CD4-positive, alpha-beta T cell treated with Interleukin-1 beta for 1 hour (primary cell): ENCODE data around the gene BTG4.

Source experiments
- DNase-seq, 2 donors: peaks; one replicate each; pipeline ENCODE4 v3.0.0-alpha.2; 2020 to 2022

Gene BTG4

GRCh38 chr11:111512296-111513239 lies at the start of gene BTG4:
Gene BTG4, minus strand, starts transcription at chr11:111512386. Its CDS starts 13,610 bp downstream, at chr11:111498776.
- DNase-seq, result peak in 1 of 2 donors; percentile 1

- DNase-seq, result no peak
These were observed 49.7 kb upstream of the BTG4 start for GRCh38 chr11:111561791-111562325.

- DNase-seq, result no peak
These were observed 49.1 kb upstream of the BTG4 start for GRCh38 chr11:111561306-111561705.

- no peak for DNase-seq
These were observed 48.6 kb upstream of the BTG4 start for GRCh38 chr11:111560800-111561199.

GRCh38 chr11:111559800-111560464 lies 47.7 kb upstream of the BTG4 start:
- DNase-seq, result no peak

GRCh38 chr11:111557425-111558111 lies 45.4 kb upstream of the BTG4 start:
- no peak for DNase-seq

GRCh38 chr11:111555255-111555654 lies 43.1 kb upstream of the BTG4 start:
- DNase-seq, result no peak

- no peak for DNase-seq
These were observed 42.3 kb upstream of the BTG4 start for GRCh38 chr11:111554532-111554931.

GRCh38 chr11:111550258-111550657 lies 38.1 kb upstream of the BTG4 start:
- no peak for DNase-seq

GRCh38 chr11:111549869-111550203 lies 37.6 kb upstream of the BTG4 start:
- no peak for DNase-seq

GRCh38 chr11:111549196-111549868 lies 37.1 kb upstream of the BTG4 start:
- no peak for DNase-seq

GRCh38 chr11:111548525-111548924 lies 36.3 kb upstream of the BTG4 start:
- DNase-seq, result no peak

GRCh38 chr11:111542606-111543275 lies 30.6 kb upstream of the BTG4 start:
- DNase-seq, result no peak

- DNase-seq, result no peak
These were observed 29.3 kb upstream of the BTG4 start for GRCh38 chr11:111541254-111542061.

GRCh38 chr11:111540937-111541253 lies 28.7 kb upstream of the BTG4 start:
- no peak for DNase-seq

- peak; percentile 34 to 48 for DNase-seq
These were observed 28.1 kb upstream of the BTG4 start, which contains the start of gene LAYN for GRCh38 chr11:111540114-111540936. Gene LAYN, plus strand, starts transcription at chr11:111540720. Its CDS starts 124 bp downstream, at chr11:111540844.

- DNase-seq, result peak in 1 of 2 donors; percentile 23
These were observed 27.4 kb upstream of the BTG4 start for GRCh38 chr11:111539426-111540113.

- no peak for DNase-seq
These were observed 26.4 kb upstream of the BTG4 start for GRCh38 chr11:111538407-111539114.

GRCh38 chr11:111537336-111537860 lies 25.2 kb upstream of the BTG4 start:
- no peak for DNase-seq
